Breast epithelium (tissue), 4 donors: ENCODE data around the gene YWHAG. TPM values are rescaled to one million over a fixed set of nuclear protein-coding genes. Genes with fewer than 3 reads are reported as not detected.
A peak's percentile ranks its signal among the peaks of the same experiment; 100 is the strongest.
"Not testable (repeated sequence)": the region's sequence is repeated elsewhere in the genome, so short reads cannot be mapped to it uniquely, and the experiment has no call there.

Experiments used
- DNase-seq, 2 donors: peaks; one replicate each; pipeline ENCODE4 v3.0.0-alpha.2; 2019; ENCODE audit warnings: low spot score in 2 of 2
- H3K27ac ChIP-seq, 2 donors: fragments of 200-600 bp; sonication (generic) in 1 of 2; one replicate each; pipeline ENCODE4 v1.5.1; 2016 to 2019; ENCODE audit warnings: mild to moderate bottlenecking in 1 of 2
- H3K27me3 ChIP-seq, 2 donors: fragments of 200-600 bp; sonication (generic) in 1 of 2; one replicate each; pipeline versions ENCODE4 v1.5.1 to v1.6.0; 2017 to 2019; ENCODE audit warnings: control low read depth in 1 of 2, mild to moderate bottlenecking in 1 of 2
- H3K36me3 ChIP-seq: fragments of 200-600 bp; one replicate; pipeline ENCODE4 v1.5.1; 2019
- H3K4me1 ChIP-seq, 2 donors: fragments of 200-600 bp; sonication (generic); one replicate each; pipeline ENCODE4 v1.5.1; 2016 to 2019; ENCODE audit warnings: control low read depth in 1 of 2
- H3K4me3 ChIP-seq, 3 donors: fragments of 200-600 bp; sonication (generic); 1 replicate in 2 of 3; 2 replicates in 1 of 3; pipeline ENCODE4 v1.5.1; 2016 to 2019; ENCODE audit warnings: mild to moderate bottlenecking in 3 of 3, moderate library complexity in 2 of 3
- H3K9me3 ChIP-seq, 2 donors: fragments of 200-600 bp; sonication (generic) in 1 of 2; one replicate each; pipeline ENCODE4 v1.5.1; 2016 to 2019; ENCODE audit warnings: control low read depth in 1 of 2
- CTCF ChIP-seq, 3 donors: fragments of 450-650 bp; IDR thresholded peaks; one replicate each; pipeline ENCODE4 v1.5.1; 2016 to 2017; ENCODE audit warnings: antibody characterized with exemption in 3 of 3, mild to moderate bottlenecking in 3 of 3, moderate library complexity in 3 of 3
- POLR2A ChIP-seq: fragments of 450-650 bp; IDR thresholded peaks from one replicate; pipeline ENCODE4 v1.6.1; 2016; ENCODE audit warnings: antibody characterized with exemption, mild to moderate bottlenecking, moderate library complexity
- POLR2AphosphoS5 ChIP-seq, 3 donors: sonication (generic); formaldehyde crosslinking; IDR thresholded peaks; one replicate each; pipeline ENCODE4 v1.6.1; 2017; ENCODE audit warnings: antibody characterized with exemption in 3 of 3
- intact Hi-C: fragments of 100-400 bp; cut with DNase I; formaldehyde crosslinking; loops from one replicate; pipeline ENCODE4 v1.15.1; 2023; ENCODE audit warnings: low total_unique reads
- total RNA-seq, 3 donors: library from RNA; depleted of rRNA; stranded (reverse); fragments of >200 nt; gene quantifications; one replicate each; pipeline ENCODE4 v1.1.0, GENCODE V29; 2016

Gene YWHAG
- total RNA-seq, 3 donors from 2014 or later, result 58.7 to 128 (median 63.7) TPM

GRCh38 chr7:76291351-76292212 lies 67.2 kb downstream of the YWHAG start:
- Histone ChIP-seq H3K9me3 (no peaks in the 10 kb centered on the region), H3K4me3 (peak overlapping the region; percentile 30 to 40 (median 38)), H3K27me3 (no peaks in the 10 kb centered on the region), H3K36me3 (no peaks in the 10 kb centered on the region), H3K27ac (peak overlapping the region; percentile 93 to 96), H3K4me1 (peaks cover 17% of the 10 kb centered on the region in 2 donors)
- peak; percentile 97 to 100 (median 98) for TF ChIP-seq CTCF (IDR thresholded peaks at IDR 0.05)
- no peak for TF ChIP-seq POLR2A
- TF ChIP-seq POLR2AphosphoS5 (IDR thresholded peaks at IDR 0.05), result peak; percentile 74 to 87 (median 83)
- intact Hi-C loops, result no loop called here
- DNase-seq, result peak; percentile 93 to 95

GRCh38 chr7:76290847-76291350 lies 67.9 kb downstream of the YWHAG start:
- H3K27me3 ChIP-seq, H3K9me3 ChIP-seq, H3K36me3 ChIP-seq, DNase-seq, intact Hi-C loops: not testable (repeated sequence)
- peak overlapping the region in 1 of 3 donors; percentile 5 for H3K4me3 ChIP-seq
- H3K27ac ChIP-seq, result peak overlapping the region; percentile 93 to 96
- H3K4me1 ChIP-seq, result peaks cover 17% of the 10 kb centered on the region in 2 donors

- Histone ChIP-seq H3K4me3 (no peak overlapping the region), H3K4me1 (peaks cover 0 to 8% of the 10 kb centered on the region in 2 donors), H3K27me3 (no peaks in the 10 kb centered on the region), H3K27ac (no peak overlapping the region), H3K36me3 (no peaks in the 10 kb centered on the region), H3K9me3 (no peaks in the 10 kb centered on the region)
- DNase-seq, result no peak
- TF ChIP-seq POLR2AphosphoS5 (IDR thresholded peaks at IDR 0.05) (no peak), CTCF (IDR thresholded peaks at IDR 0.05) (no peak), POLR2A (no peak)
- intact Hi-C loops, result no loop called here
Observed at GRCh38 chr7:76286842-76287403, 71.9 kb downstream of the YWHAG start.

GRCh38 chr7:76285604-76286374 lies 73.0 kb downstream of the YWHAG start:
- intact Hi-C loops, result no loop called here
- Histone ChIP-seq H3K27me3 (no peaks in the 10 kb centered on the region), H3K4me1 (no peaks in the 10 kb centered on the region), H3K27ac (no peak overlapping the region), H3K9me3 (no peaks in the 10 kb centered on the region), H3K36me3 (no peaks in the 10 kb centered on the region), H3K4me3 (no peak overlapping the region)
- TF ChIP-seq POLR2AphosphoS5 (IDR thresholded peaks at IDR 0.05), result no peak
- TF ChIP-seq CTCF (IDR thresholded peaks at IDR 0.05), result no peak
- no peak for TF ChIP-seq POLR2A
- DNase-seq, result no peak

GRCh38 chr7:76283254-76284159 lies 75.3 kb downstream of the YWHAG start:
- H3K4me3 ChIP-seq, result peak overlapping the region; percentile 42 to 68 (median 59)
- H3K9me3 ChIP-seq, result no peaks in the 10 kb centered on the region
- TF ChIP-seq CTCF (IDR thresholded peaks at IDR 0.05) (no peak), POLR2A (no peak), POLR2AphosphoS5 (IDR thresholded peaks at IDR 0.05) (no peak)
- no peaks in the 10 kb centered on the region for H3K4me1 ChIP-seq
- intact Hi-C loops, result no loop called here
- no peaks in the 10 kb centered on the region for H3K36me3 ChIP-seq
- no peak for DNase-seq
- H3K27me3 ChIP-seq, result no peaks in the 10 kb centered on the region
- peak overlapping the region in 1 of 2 donors; percentile 50 for H3K27ac ChIP-seq
